BE2C (cell line): ENCODE measurements around the gene ADAM15. TPM values are rescaled to one million over a fixed set of nuclear protein-coding genes. Genes with fewer than 3 reads are reported as not detected.

ENCODE experiments used
- DNase-seq: peaks from one replicate; pipeline ENCODE4 v3.0.0-alpha.2; 2020
- H3K27me3 ChIP-seq: fragments of 250-450 bp; sonication (Bioruptor Pico); 2 replicates; pipeline ENCODE4 v1.5.1; 2020; ENCODE audit warnings: mild to moderate bottlenecking
- H3K36me3 ChIP-seq: fragments of 250-450 bp; sonication (Bioruptor Pico); 2 replicates; pipeline ENCODE4 v1.5.1; 2020; ENCODE audit warnings: mild to moderate bottlenecking
- H3K4me1 ChIP-seq: fragments of 250-450 bp; sonication (Bioruptor Pico); 2 replicates; pipeline ENCODE4 v1.5.1; 2020
- H3K4me3 ChIP-seq: 2 replicates; pipeline ENCODE4 v1.5.1; 2011; ENCODE audit warnings: low read depth, low read length
- H3K9me3 ChIP-seq: fragments of 250-450 bp; sonication (Bioruptor Pico); 2 replicates; pipeline ENCODE4 v1.5.1; 2020
- polyA plus RNA-seq: library from polyadenylated mRNA; unstranded; fragments of >200 nt; gene quantifications from one replicate; pipeline ENCODE4 v1.2.1, GENCODE V29; 2012; ENCODE audit warnings: low read depth, missing spikeins; ENCODE audit not compliant: insufficient read length, insufficient read depth
- TF ChIP-seq, protein P1 (sequence below): IDR thresholded peaks from 2 replicates; pipeline ENCODE4 v1.5.1; 2012; ENCODE audit warnings: mild to moderate bottlenecking, low read depth, low read length

ADAM15 gene, protein sequence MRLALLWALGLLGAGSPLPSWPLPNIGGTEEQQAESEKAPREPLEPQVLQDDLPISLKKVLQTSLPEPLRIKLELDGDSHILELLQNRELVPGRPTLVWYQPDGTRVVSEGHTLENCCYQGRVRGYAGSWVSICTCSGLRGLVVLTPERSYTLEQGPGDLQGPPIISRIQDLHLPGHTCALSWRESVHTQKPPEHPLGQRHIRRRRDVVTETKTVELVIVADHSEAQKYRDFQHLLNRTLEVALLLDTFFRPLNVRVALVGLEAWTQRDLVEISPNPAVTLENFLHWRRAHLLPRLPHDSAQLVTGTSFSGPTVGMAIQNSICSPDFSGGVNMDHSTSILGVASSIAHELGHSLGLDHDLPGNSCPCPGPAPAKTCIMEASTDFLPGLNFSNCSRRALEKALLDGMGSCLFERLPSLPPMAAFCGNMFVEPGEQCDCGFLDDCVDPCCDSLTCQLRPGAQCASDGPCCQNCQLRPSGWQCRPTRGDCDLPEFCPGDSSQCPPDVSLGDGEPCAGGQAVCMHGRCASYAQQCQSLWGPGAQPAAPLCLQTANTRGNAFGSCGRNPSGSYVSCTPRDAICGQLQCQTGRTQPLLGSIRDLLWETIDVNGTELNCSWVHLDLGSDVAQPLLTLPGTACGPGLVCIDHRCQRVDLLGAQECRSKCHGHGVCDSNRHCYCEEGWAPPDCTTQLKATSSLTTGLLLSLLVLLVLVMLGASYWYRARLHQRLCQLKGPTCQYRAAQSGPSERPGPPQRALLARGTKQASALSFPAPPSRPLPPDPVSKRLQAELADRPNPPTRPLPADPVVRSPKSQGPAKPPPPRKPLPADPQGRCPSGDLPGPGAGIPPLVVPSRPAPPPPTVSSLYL
- polyA plus RNA-seq = 95.5 TPM

DNA sequence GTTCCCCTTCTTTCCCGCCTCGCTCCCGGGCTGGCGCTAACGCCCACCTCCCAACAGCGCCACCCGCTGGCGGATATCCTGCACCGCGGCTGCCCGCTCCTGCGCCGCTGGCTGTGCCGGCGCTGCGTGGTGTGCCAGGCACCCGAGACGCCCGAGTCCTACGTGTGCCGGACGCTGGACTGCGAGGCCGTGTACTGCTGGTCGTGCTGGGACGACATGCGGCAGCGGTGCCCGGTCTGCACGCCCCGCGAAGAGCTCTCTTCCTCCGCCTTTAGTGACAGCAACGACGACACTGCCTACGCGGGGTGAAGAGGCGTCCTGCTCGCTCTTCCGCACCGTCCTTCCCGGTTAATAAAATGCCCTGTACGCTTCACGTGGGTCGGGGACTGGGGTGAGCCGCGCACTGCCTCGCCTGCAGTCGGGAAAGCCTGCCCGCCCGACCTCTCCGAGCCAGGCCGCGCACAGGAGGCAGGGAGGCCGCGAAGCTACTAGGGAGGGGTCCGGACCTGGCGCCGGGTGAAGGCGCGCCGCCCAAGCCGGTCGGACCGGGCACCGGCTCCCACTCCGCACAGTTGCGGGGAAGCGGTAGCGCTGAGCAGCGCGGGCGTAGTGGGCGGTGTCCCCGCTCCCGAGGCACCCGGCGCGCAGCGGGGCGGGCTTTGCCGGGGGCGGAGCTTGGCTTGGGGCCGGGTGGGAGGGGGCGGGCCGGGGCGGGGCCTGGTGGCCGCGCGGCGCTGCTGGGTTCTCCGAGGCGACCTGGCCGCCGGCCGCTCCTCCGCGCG is at the start of gene ADAM15:
ADAM15 (plus strand) TSS at position 757 of the 782 bp plus-strand sequence. CDS start 71 bp downstream, outside the sequence.
- no peaks in the 10 kb centered on the region for H3K9me3 ChIP-seq
- H3K4me1 ChIP-seq = peaks cover 8% of the 10 kb centered on the region
- DNase-seq = peak; percentile 91
- TF ChIP-seq, protein P1, sequence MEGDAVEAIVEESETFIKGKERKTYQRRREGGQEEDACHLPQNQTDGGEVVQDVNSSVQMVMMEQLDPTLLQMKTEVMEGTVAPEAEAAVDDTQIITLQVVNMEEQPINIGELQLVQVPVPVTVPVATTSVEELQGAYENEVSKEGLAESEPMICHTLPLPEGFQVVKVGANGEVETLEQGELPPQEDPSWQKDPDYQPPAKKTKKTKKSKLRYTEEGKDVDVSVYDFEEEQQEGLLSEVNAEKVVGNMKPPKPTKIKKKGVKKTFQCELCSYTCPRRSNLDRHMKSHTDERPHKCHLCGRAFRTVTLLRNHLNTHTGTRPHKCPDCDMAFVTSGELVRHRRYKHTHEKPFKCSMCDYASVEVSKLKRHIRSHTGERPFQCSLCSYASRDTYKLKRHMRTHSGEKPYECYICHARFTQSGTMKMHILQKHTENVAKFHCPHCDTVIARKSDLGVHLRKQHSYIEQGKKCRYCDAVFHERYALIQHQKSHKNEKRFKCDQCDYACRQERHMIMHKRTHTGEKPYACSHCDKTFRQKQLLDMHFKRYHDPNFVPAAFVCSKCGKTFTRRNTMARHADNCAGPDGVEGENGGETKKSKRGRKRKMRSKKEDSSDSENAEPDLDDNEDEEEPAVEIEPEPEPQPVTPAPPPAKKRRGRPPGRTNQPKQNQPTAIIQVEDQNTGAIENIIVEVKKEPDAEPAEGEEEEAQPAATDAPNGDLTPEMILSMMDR = peak; percentile 90
- no peaks in the 10 kb centered on the region for H3K27me3 ChIP-seq
- peak within 1 kb of the TSS; percentile 85 for H3K4me3 ChIP-seq
- H3K36me3 ChIP-seq = peaks cover 3% of the 10 kb centered on the region; the same call in 1 of the 2 replicates

DNA sequence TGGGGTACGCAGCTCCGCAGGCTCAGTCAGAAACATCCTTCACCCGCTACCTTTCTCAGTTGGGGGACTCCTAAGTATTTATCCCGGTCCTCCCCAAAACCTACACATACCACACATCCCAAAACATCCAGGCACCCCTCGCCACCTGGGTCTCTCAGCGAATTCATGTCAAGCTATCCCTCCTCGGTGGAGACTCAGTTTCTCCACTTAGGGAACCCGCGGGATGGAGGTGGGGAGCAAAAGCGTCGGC is 49.8 kb upstream of the ADAM15 start:
- peaks cover 10% of the 10 kb centered on the region for H3K4me1 ChIP-seq
- H3K27me3 ChIP-seq = no peaks in the 10 kb centered on the region
- no peaks in the 10 kb centered on the region for H3K36me3 ChIP-seq
- DNase-seq = no peak
- H3K4me3 ChIP-seq = peak overlapping the region; percentile 72
- TF ChIP-seq, protein P1 = no peak
- no peaks in the 10 kb centered on the region for H3K9me3 ChIP-seq

DNA sequence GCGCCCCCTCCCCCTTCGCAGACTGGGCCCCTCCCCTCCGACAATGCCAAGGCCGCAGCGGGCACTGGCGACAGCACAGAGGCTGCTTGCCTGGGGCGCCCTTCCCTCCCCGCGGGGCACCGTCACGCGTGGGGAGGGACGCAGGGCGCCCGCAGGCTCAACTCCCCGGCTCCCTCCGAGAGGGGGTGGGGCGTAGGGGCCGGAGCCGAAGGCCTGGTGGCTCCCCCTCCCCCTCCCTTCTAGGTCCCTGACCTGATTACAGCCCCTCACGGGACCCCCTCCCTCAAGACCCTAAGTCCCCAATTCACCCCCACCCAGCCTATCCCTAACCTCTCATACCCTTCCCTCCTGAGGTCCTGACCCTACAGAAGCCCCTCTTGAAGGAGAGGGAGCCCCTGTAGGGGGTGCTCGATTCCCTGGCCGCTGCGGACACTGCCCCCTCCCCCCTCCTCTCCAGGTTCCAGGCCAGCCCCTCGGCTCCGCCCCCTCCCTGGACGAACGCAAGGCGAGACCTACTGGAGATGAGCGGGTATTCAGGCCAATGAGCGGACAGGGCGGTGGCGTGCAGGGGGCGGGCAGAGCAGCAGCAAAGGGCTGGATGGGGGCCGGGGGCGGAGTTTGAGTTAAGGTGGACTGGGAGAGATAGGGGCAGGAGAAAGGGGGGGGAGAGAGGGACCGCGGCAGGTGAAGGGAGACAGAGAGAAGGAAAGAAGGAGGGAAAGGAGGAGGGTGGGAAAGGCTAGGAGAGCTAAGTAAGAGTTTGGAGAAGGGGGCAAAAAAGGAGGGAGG is 49.2 kb upstream of the ADAM15 start:
- Histone ChIP-seq H3K9me3 (no peaks in the 10 kb centered on the region), H3K36me3 (no peaks in the 10 kb centered on the region), H3K27me3 (no peaks in the 10 kb centered on the region), H3K4me3 (peak overlapping the region; percentile 72), H3K4me1 (peaks cover 10% of the 10 kb centered on the region)
- TF ChIP-seq, protein P1 = peak; percentile 58
- DNase-seq = peak; percentile 100

DNA sequence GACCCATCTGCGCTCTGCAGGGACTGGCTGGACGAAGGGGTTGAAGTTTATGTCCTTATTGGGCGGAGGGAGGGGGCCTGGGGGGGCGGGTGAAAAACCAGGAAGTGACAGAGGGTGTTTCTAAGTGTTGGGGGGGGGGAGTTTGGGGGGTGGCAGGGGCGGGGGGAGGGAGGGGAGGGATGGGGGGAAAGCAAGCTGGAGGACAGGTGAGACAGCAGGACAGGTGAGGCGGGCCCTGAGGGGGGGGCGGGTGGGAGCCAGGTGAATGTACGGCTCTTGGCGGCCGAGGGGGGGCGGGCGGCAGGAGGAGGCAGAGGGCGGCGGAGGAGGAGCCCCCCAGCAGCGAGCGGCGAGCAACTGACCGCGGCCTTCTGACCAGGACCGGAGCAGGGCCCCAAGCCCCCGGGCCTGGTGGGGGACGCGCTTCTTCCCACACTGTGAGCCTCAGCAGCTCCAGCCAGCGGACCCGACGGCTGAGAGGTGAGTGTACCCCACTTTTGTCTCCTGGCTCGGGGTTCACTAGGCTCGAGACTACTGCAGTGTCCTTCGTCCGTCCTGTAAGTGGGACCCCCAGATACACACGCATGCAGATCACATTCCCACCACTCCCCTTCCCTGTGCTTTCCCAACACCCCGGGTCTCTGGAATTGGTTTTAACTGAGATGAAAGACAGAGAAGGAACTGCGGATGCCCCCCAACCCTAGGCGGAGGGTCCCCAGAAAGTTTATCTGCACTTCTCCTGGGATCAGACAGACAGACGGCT is 48.5 kb upstream of the ADAM15 start, which contains the start of gene ZBTB7B:
ZBTB7B (plus strand) TSS at position 339 of the 763 bp plus-strand sequence. CDS start 11,859 bp downstream, outside the sequence.
- no peaks in the 10 kb centered on the region for H3K36me3 ChIP-seq
- TF ChIP-seq, protein P1 = no peak
- no peak for DNase-seq
- peaks cover 10% of the 10 kb centered on the region for H3K4me1 ChIP-seq
- no peaks in the 10 kb centered on the region for H3K27me3 ChIP-seq
- H3K4me3 ChIP-seq = peak within 1 kb of the TSS; percentile 91
- no peaks in the 10 kb centered on the region for H3K9me3 ChIP-seq

DNA sequence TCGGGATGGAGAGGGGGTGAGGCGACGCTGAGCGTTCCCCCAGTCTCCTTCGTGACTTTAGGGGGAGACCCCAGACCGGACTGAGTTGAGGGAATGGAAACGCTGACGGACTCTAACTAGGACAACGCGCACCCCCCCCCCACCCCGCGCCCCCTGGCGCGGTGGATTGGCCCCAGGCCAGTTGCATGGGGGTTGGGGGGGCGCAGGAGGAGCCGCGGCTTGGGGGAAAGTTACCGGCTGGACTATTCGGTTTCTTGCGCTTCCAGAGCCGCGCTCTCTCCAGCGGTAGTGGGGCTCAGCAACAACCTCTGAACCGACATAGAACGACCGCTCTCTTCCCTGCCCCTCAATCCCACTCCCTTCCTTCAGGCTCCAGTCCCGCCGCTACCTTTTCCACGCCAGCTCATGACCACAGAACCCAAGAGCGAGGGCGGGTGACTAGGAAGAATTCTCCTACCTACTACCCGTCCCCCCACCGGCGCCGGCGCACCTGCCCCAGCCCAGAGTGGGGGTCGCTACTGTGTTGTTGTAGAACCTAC is 47.8 kb upstream of the ADAM15 start:
- Histone ChIP-seq H3K36me3 (no peaks in the 10 kb centered on the region), H3K4me3 (peak overlapping the region; percentile 91), H3K4me1 (peaks cover 10% of the 10 kb centered on the region), H3K27me3 (no peaks in the 10 kb centered on the region), H3K9me3 (no peaks in the 10 kb centered on the region)
- TF ChIP-seq, protein P1 = no peak
- peak; percentile 44 for DNase-seq
